ENCODE results near the gene ADAMTSL5.

- TF ChIP-seq POLR2A (IDR thresholded peaks at IDR 0.05; ENCODE audit: low read depth, low read length), result no peak
- TF ChIP-seq POLR2AphosphoS5 (IDR thresholded peaks at IDR 0.05; ENCODE audit: low read depth, low read length), result no peak
- TF ChIP-seq PAX5 (IDR thresholded peaks at IDR 0.05; ENCODE audit: insufficient read depth, low read length, severe bottlenecking), result no peak
- no peak for TF ChIP-seq TAF1 (IDR thresholded peaks at IDR 0.05; ENCODE audit: low read depth, low read length)
- TF ChIP-seq SPI1 (IDR thresholded peaks at IDR 0.05; ENCODE audit: low read depth, low read length), result no peak
Observed at GRCh38 chr19:1466018-1466460, 46.8 kb downstream of the ADAMTSL5 start.
